ENCODE measurements around the gene SUMF2. TPM values are rescaled to one million over a fixed set of nuclear protein-coding genes. Genes with fewer than 3 reads are reported as not detected.
A peak's percentile ranks its signal among the peaks of the same experiment; 100 is the strongest.
"Not testable (repeated sequence)": the region's sequence is repeated elsewhere in the genome, so short reads cannot be mapped to it uniquely, and the experiment has no call there.

Gene SUMF2
- total RNA-seq = 10 to 100 TPM; 20.8 to 49.2 (median 32.6) TPM
- 10 to 100 TPM; 38.2 to 49.0 TPM for polyA plus RNA-seq
- long read RNA-seq, donor 1, transcript SUMF2-208 (9 exons, 2,052 nt) = major isoform, 29 of 53 reads
- long read RNA-seq, donor 1, partial matches to known transcripts = 2 of 53 reads
- long read RNA-seq, donor 1, other reads (novel, unspliced or antisense) = 10 of 53 reads
- long read RNA-seq, donor 2, transcript SUMF2-208 (9 exons, 2,052 nt) = major isoform, 37 of 59 reads
- long read RNA-seq, donor 2, transcript SUMF2-204 (8 exons, 1,683 nt) = minor isoform, 7 of 59 reads
- long read RNA-seq, donor 2, partial matches to known transcripts = 6 of 59 reads
- long read RNA-seq, donor 2, other reads (novel, unspliced or antisense) = 7 of 59 reads
- long read RNA-seq, donor 3, transcript SUMF2-208 (9 exons, 2,052 nt) = major isoform, 69 of 107 reads
- long read RNA-seq, donor 3, transcript SUMF2-207 (8 exons, 1,792 nt) = minor isoform, 6 of 107 reads
- long read RNA-seq, donor 3, transcript SUMF2-204 (8 exons, 1,683 nt) = minor isoform, 5 of 107 reads
- long read RNA-seq, donor 3, partial matches to known transcripts = 5 of 107 reads
- long read RNA-seq, donor 3, other reads (novel, unspliced or antisense) = 13 of 107 reads

DNA sequence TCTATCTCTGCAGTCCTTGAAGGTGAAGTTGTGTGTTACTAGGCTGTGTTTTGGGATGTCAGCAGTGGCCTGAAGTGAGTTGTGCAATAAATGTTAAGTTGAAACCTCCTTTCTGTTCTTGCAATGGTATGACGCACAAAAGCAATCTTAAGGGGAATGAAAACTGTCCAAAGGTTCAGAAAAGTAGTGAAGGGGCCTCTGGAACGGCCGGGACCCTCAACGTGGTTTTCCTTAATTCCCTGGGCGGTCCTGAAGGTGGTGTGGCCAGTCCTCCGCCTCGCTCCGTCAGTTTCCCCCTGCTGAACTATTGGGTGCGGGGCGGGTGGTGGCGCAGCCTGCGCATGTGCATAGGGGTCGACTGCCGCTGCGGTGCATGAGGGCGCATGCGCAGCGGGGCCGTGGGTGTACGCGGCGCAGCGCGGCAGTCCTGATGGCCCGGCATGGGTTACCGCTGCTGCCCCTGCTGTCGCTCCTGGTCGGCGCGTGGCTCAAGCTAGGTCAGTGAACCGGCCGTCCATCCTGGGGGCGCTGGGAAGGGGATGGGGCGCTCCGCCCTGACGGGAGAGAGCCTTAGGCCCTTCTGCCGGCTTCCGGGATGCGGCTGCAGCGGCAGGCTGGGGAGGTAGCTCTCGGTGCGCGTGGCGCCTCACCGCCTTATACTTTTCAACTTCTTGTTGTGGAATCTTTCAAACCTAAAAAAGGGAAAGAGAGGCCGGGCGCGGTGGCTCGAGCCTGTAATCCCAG, at the start of gene SUMF2:
Gene SUMF2, plus strand, starts transcription at position 405 of the 744 bp plus-strand sequence. Its CDS starts 26 bp downstream, at position 431.
- DNase-seq = peak; percentile 93 to 94
- Histone ChIP-seq H3K9me3 (no peaks in the 10 kb centered on the region), H3K4me3 (peak within 1 kb of the TSS; percentile 53 to 95 (median 86)), H3K27ac (peak within 1 kb of the TSS; percentile 39 to 95 (median 89)), H3K4me1 (peaks cover 0 to 32% (median 11%) of the 10 kb centered on the region in 9 donors), H3K36me3 (peaks cover 0 to 56% (median 37%) of the 10 kb centered on the region in 9 donors), H3K27me3 (no peaks in the 10 kb centered on the region)
- peak in 6 of 9 donors; percentile 13 to 53 (median 38) for TF ChIP-seq CTCF (IDR thresholded peaks at IDR 0.05)
- ATAC-seq = peak; percentile 99 to 100 (median 99)
- intact Hi-C loops (cut with DNase I) = loop anchor here in 2 of 10 donors (1.0 to 5.0 kb wide), 2 partner anchors 13 to 97 kb away; partner anchors contain the start of genes CCT6A (in 1 of the 2) and PSPH (in 1 of the 2)
- 1% methylated on average over 45 to 49 of the region's 49 CpGs for WGBS, 2 donors

DNA sequence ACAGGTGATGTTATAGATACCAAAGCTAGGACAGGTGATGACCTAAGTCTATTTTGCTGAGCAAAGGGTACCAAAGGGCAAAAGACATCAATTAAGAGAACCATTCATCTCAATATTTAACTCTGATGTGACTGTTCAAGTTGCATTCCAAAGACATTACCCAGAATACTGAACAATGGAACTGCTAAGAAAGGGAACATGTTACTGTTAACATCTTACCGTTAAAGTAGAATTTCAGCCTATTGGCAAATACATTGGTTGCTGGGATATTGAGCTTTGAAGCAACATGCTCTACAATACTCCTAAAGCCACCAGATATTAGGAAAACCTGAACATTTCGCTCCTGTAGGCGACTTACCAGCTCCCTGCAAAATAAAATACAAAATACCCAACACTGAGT, 47.1 kb upstream of the SUMF2 start:
- H3K36me3 ChIP-seq = peaks cover 0 to 73% (median 10%) of the 10 kb centered on the region in 9 donors
- WGBS, 2 donors = 90 to 94% methylated on average over 3 of the region's 3 CpGs
- DNase-seq; H3K27me3 ChIP-seq; intact Hi-C loops (cut with DNase I); H3K4me1 ChIP-seq; H3K27ac ChIP-seq; H3K4me3 ChIP-seq; H3K9me3 ChIP-seq; ATAC-seq: not testable (repeated sequence)

DNA sequence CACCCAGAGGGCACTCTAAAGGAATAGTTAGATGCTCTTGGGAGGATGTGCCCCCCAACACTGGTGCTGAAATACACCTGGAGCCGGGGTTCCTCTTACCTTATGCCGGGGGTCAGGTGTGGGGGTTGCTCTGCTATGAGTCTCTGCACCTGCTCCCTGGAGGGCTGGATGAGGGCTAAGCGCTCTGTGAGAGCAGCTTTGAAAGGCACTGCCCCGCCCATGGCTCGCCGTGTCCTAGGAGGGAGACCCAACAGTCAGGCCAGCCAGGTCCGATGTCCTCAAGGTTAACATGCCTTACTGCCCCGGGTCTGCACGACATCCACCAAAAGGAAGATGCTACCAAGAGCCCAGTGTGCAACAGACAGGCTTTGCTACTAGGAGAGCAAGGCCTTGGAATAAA, 44.6 kb upstream of the SUMF2 start:
- peaks cover 0 to 55% (median 10%) of the 10 kb centered on the region in 9 donors for H3K36me3 ChIP-seq

GRCh38 chr7:56023500-56023899, 40.6 kb upstream of the SUMF2 start:
- Histone ChIP-seq H3K9me3 (no peaks in the 10 kb centered on the region), H3K4me3 (no peak overlapping the region), H3K27me3 (no peaks in the 10 kb centered on the region), H3K36me3 (peaks cover 0 to 43% (median 10%) of the 10 kb centered on the region in 9 donors), H3K4me1 (peaks cover 0 to 6% (median 0%) of the 10 kb centered on the region in 9 donors), H3K27ac (peak overlapping the region in 1 of 10 donors; percentile 38)
- no peak for TF ChIP-seq CTCF (IDR thresholded peaks at IDR 0.05)
- ATAC-seq (peak in 4 of 8 donors; percentile 42 to 83 (median 68)), DNase-seq (no peak)
- intact Hi-C loops (cut with DNase I) = no loop called here

More for the DNA sequence above, 44.6 kb upstream of the SUMF2 start:
- no peak for TF ChIP-seq CTCF (IDR thresholded peaks at IDR 0.05)
- Histone ChIP-seq H3K27me3 (no peaks in the 10 kb centered on the region), H3K4me1 (peaks cover 0 to 6% (median 0%) of the 10 kb centered on the region in 9 donors), H3K4me3 (no peak overlapping the region), H3K9me3 (no peaks in the 10 kb centered on the region), H3K27ac (no peak overlapping the region)
- intact Hi-C loops (cut with DNase I) = no loop called here
- no peak for ATAC-seq
- WGBS, 2 donors = 69 to 70% methylated on average over 9 of the region's 9 CpGs
- DNase-seq = no peak

Measured in heart right ventricle (tissue), 16 donors.